ENCODE data around the gene GPR37.

DNA sequence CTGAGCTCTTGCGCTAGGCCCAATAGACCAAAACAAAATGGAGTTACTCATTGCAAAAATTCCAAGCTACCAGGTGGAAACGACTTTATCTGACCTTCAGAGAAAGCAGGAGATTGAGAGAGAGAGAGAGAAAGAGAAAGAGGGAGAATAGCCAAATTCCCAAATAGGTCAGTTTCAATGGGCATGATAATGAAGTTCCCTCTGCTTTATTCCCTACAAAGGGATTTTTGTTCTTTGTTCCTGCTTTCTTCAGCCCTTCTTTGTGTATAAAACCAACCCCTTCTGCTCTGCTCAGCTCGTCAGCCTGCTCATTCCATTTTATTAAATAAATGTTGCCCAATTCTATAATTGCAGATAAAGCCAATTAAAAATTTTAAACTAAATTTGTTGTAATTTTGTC, 45.0 kb upstream of the GPR37 start:
- TF ChIP-seq, protein P1, sequence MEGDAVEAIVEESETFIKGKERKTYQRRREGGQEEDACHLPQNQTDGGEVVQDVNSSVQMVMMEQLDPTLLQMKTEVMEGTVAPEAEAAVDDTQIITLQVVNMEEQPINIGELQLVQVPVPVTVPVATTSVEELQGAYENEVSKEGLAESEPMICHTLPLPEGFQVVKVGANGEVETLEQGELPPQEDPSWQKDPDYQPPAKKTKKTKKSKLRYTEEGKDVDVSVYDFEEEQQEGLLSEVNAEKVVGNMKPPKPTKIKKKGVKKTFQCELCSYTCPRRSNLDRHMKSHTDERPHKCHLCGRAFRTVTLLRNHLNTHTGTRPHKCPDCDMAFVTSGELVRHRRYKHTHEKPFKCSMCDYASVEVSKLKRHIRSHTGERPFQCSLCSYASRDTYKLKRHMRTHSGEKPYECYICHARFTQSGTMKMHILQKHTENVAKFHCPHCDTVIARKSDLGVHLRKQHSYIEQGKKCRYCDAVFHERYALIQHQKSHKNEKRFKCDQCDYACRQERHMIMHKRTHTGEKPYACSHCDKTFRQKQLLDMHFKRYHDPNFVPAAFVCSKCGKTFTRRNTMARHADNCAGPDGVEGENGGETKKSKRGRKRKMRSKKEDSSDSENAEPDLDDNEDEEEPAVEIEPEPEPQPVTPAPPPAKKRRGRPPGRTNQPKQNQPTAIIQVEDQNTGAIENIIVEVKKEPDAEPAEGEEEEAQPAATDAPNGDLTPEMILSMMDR (IDR thresholded peaks at IDR 0.05), result no peak
- TF ChIP-seq EZH2phosphoT487 (IDR thresholded peaks at IDR 0.05), result no peak

Measured in neural progenitor cell (in vitro differentiated cells).